GM12872 (cell line): ENCODE results near the gene USP31.

Source experiments
- CTCF ChIP-seq: IDR thresholded peaks from 3 replicates; pipeline ENCODE4 v1.5.1; 2011; ENCODE audit warnings: low read depth, mild to moderate bottlenecking, low read length, moderate library complexity; ENCODE audit not compliant: insufficient read depth

The USP31 gene

GRCh38 chr16:23039118-23039517 lies 110.1 kb downstream of the USP31 start:
- no peak for TF ChIP-seq CTCF

DNA sequence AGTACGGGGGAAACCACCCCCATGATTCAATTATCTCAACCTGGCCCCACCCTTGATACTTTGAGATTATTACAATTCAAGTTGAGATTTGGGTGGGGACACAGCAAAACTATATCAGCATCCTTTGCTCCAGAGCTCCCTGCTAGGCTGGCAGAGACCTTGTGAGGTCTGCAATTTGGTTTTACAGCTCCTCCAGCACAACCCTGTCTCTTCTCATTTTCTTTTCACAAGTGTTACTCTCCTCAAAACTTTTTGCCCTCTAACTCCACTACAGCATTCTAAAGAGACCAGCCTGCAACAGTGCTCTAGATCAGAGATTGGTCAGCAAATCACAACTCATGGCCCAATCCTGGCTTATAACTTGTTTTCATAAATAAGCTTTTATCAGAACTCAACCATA lies 114.0 kb downstream of the USP31 start:
- TF ChIP-seq CTCF, result no peak

GRCh38 chr16:23031508-23032098 lies 117.6 kb downstream of the USP31 start:
- TF ChIP-seq CTCF, result no peak

DNA sequence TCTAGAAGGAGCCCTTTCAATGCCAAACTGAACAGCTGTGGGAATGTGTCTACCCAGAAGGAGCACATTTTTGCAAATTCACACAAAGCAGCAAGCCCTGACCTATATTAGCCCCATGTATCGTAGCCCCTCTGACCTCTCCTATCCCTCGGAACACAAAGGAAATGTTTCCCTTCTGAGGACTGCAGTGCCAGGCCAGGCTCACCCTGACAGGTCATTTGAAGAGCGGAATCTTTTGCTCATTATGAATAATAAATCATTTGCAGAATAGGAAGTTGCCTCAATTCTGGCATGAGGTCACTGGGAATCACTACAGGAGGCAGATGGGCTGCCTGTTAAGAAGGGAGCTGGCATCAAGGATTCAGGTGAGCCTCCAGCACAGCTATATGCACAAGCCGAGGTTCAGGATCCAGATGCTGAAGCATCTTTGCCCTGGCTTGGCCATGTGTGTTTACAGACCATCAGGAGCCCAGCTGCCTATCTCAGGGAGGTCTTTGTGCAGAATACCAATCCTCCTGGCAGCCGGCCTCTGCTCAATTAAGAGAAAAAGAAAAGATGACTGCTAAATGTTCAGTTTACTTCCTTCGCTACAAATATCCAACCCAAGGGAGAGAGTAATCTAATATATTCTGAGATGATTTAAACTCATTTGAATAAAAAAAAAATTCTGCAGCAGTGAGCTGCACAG lies 119.4 kb downstream of the USP31 start:
- TF ChIP-seq CTCF, result no peak

DNA sequence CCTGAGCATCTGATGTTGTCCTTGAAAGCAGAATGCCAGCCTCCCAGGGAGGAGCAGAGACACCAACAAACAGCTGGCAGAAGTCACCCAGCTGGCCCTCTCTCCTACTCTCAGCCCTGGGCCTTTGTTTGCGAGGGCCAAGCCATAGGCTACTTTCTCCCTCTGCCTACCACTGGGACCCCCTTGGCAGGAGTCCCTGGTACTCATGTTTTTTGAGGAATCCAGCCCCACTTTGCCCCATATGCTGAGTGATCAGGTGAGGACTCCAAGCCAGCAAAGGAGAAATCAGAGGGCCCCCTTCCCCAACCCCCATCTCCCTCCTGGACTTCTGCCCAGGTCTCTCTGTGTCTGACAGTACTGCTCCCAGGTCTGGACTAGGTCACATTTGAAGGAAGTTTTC lies 121.9 kb downstream of the USP31 start:
- TF ChIP-seq CTCF, result no peak

- no peak for TF ChIP-seq CTCF
Observed at GRCh38 chr16:23026784-23027362, 122.4 kb downstream of the USP31 start.

DNA sequence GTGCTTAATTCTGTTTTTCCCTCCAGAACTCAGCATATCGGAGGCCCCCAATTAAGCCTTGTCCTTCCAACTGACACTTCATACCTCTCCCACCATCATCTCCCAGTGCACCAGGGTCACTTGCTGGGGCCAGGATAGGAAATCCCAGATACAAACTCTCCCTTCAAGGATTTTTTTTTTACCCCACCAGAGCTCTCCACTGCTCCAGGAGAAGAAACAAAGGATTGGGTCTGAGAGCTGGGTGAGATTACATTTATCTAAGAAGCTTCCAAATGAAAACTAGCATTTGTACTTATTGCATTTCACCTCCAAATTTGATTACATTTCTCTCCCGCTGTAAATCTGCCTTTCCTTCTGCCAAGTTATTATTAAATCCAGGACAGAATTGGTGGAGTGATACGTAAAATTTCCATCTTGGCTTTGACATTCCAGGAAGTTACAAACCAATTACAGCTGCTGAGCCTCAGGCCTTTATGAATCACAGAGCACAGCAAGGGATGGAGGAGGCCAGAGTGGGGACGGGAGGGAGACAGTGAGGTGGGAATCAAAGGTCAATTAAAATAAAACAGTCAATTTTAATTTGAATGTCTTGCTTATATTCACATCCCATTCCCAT lies 123.5 kb downstream of the USP31 start:
- TF ChIP-seq CTCF, result no peak
